GM18520 (cell line): Measurements from ENCODE around the gene ELL2.

Experiments used
- ATAC-seq: cut with Tn5 transposase; IDR thresholded peaks from one replicate; pipeline ENCODE4 v1.9.1; 2021; ENCODE audit not compliant: unreplicated experiment

The ELL2 gene

DNA sequence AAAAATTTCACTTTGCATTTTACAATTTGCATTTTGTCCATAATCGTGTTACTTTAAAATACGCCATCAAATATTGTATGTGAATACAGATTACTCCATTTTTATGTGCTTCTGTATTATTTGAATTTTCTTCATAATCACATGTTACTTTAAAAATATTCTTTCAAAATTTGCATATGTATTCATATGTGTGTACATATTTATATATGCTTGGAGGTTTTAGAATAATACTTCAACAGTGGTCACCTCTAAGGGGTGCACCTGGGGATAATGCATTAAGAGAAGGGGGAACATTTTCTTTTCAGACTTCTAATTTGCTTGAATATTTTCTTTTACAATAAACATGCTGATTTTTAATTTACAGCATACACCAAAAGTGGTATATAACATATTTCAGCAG lies 21.9 kb upstream of the ELL2 start:
- no peak for ATAC-seq

DNA sequence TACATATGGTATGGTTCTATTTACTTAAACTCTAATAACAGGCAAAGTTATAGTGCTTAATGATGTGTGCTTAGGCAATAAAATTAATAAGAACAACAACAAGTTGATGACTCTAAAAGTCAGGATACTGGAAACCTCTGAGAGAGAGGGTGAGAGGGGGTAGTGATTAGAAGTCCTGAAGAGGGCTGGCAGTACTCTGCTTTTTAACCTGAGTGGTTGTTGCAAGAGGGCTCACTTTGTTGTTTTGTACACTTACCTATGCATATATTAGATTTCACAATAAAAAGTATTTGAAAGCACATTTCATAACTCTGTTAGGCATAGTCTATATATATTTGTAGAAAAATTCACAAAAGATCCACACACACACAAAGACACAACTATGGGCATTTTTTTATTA lies 21.4 kb upstream of the ELL2 start:
- no peak for ATAC-seq

DNA sequence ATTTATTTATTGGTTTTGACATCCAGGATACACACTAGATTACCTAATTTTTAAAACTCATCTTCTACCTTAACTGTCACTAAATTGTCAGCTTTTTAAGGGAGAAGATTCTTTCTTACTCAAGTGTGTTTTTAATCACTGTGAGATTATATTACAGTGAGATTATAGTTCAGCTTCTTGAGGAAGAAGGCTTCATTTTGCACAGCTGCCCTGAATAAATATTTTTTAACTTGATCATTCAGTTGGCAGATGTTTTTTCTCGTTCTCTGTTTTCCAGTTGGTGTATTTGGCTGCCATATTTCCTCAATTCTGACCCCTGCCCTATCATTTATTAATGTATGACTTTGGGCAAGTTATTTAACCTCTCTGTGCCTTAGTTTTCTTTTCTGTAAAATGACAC lies 15.0 kb upstream of the ELL2 start:
- no peak for ATAC-seq

DNA sequence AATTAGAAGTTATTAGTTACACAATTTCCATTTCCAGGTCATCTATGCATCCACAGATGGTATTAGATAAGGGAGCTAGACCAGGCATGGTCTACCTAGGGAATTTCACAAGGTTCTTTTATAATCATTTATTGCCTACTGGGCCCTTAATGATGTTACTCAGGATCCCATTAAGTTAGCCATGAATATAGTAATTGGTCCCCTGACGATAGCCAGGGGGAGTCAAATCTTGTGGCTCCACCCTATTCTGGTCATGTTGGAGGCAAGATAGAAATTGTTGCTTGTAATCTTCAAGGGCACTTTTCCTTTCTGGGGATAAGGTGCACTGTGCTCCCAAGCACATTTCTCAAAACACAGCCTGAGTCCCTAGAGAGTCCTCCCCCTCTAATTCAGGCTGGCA lies 14.1 kb upstream of the ELL2 start:
- ATAC-seq: no peak

DNA sequence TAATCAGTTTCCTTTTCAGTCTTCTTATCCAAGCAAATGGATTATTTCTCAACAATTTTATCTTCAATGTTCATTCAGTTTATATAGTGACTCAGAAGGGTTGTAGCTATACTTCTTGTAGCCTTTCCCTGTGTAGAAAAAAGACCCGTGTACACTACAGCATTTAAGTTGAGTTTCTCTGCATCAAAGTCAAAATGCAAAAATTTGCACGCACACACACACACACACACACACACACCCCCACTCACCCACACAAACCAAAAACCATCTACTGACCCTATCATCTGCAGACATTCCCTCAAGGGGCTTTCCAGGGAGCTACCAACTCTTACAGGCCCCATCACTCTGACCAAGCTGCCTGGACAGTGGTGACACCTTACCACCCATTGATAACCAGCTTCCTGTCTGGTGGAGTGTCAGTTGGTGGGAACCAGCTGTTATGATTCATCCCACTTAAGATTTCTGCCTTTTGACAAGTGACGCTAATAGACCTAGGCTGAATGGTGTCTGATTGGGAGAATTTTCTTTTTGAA lies 12.2 kb upstream of the ELL2 start:
- peak; percentile 99 for ATAC-seq

DNA sequence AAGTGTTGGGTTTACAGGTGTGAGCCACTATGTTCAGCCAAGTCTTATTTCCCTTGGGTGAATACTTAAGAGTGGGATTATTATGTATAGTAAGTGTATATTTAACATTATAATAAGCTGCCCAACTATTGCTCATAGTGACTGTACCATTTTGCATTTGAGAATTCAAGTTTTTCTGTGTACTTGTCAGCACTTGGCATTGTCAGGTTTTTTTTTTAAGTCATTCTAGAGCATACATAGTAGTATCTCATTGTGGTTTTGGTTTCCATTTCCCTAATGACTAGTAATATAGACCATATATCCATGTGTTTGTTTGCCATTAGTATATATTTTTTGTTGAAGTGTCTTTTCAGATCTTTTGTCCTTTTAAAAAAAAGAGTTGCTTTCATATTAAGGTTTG lies 10.5 kb upstream of the ELL2 start:
- ATAC-seq: no peak

DNA sequence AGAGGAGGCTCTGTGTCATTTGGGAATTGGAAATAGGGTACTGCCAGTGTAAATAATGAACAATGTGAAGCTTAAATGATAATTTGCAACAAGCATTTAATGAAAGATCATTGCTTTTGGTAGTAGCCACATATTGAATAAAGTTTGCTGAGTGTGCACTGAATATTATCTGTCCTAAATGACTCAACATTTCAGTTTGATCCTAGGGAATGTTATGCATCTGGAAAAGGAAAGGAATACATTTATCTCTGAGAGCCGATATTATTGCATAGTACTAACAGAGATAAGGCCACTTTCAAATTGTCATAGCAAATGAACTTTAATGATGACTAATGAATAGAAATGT lies 8.7 kb upstream of the ELL2 start:
- ATAC-seq: no peak

DNA sequence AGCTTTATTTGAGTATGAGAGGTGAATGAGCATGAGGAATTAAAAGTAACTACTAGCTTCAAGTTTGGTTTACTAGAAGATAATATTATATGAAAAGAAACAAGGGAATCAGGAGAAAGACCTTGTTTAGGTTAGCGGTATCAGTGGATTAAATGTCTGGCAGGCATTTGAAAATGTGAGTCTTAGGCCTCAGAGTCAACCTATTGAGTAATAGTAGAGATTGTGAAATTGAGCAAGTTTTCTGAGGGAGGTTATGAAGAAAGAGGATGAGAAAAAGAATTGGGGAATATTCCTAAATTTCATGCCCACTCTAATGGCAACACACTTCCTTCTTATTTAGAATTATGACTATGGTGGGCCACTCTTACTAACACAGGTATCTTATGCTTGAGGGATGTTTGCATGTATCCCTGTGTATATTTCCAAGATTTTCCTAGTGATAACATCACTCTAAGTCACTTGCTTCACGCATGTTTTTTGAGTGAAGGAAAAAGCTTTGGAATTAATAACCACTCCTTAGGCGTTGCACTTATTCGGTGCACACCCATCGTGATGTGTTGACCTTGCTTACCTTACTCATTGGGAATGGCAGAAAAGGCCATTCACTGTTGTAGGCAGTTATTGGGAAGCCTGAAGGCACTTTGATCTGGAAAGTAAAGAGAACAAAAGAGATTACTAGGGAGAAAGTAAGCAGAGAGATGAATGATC lies 8.2 kb upstream of the ELL2 start:
- no peak for ATAC-seq

DNA sequence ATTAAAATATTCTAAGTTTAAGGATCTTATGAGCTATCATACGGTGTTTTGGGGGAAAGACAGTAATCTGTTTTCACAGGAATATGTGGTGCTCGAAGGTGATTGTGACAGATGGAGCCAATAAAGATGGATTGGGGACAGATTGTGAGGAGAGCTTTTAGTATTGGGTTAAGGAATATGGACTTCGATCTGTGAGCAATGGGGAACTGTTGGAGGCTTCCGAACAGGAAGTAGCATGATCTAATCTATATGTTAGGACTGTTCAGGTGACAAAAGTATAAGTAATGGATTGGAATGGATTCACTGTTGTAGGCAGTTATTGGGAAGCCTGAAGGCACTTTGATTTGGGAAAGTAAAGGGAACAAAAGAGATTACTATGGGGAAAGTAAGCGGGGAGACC lies 7.4 kb upstream of the ELL2 start:
- ATAC-seq: no peak

DNA sequence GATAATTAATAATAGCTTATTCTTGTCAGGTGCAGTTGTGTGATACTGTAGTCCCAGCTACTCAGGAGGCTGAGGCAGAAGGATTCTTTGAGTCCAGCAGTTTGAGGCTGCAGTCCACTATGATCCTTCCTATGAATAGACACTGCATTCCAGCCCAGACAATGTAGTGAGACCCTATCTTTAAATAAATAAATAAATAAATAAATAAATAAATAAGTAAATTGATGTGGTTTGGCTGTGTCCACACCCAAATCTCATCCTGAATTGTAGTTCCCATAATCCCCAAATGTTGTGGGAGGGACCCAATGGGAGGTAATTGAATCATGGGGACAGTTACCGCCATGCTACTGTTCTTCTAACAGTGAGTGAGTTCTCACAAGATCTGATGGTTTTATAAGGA lies 5.6 kb upstream of the ELL2 start:
- ATAC-seq: no peak

DNA sequence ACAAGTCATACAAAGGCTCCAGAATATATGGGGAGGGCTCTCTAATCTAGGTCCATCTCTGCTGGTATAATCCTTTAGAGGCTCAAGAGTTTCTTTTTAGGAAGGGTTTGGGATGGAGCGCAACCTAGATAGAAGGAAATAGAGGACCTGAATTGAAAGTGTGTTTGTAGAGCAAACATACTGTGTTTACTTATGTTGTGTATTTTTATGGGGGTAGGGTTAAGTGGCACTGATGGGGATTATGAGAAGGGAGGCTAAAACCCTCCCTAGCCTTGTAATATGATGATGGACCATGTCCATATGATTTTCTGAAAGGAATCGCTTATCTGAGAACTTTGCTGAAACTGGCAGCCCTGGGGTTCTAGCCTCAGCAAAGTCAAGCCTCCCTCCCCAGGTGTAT lies 4.4 kb upstream of the ELL2 start:
- no peak for ATAC-seq

DNA sequence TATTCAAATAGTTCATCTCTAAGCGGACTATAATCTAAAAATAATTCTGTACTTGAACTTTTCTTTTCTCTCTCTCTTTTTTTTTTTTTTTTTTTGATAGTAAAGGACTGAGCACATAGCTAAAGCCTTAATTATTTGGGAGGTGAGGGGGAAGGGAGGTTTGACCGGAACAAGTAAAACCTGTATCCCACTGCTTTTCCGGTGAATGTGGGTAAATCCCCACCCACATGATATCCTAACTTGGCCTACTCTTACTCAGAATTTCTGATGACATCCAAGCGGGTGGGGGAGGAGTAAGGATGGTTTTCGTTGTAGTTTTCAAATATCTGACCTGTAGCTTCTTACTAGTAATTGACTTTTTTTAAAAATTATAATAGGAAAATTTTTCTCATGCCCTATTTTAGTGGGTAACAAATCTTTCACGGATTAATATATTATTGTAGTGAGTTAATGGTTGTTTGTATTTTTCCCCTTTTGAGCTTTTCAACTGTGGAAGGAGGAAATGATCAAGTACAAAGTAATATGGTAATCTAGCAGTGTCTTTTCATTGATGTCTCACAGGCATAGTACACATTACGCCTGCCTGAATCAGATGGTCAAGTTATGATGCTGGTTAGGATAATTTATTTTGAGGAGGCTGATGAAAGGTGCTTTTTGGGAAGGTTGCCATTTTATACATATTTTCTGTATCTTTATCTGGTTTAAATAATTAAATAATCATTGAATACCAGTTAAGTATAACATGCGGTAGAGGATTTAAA lies 2.2 kb upstream of the ELL2 start:
- ATAC-seq: no peak

DNA sequence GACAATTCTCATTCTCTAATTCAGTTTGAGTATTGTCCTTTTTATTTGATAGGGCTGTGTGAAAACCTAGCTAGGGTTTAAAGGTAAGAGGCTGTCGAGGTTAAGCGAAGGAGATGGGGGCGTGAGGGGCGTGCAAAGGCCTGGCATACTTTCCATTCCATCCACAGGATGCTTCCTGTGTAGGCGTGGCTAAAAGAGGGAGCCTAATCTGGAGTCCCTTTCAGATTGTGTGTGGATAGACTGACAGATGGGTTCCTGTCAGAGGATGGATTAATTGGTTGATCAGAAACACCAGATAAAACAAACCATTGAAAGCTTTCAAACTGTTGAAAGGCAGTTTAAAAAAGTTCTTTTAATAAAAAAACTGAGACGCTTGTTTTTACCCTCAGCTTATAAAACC lies 1.1 kb upstream of the ELL2 start:
- no peak for ATAC-seq

DNA sequence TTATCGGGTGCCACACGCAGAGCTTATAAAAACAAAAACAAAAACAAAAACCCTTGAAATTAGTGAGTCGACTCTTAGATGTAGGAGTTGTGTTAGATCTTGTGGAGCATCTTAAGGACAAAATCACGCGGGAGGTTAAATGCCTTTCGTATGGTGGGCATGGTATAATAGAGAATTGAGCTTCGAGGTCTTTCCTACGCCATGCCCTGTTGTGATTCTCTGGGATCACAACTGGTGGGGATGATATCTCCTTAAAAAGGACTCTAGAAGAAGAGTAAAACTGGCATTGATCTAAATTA lies 773 bp upstream of the ELL2 start:
- no peak for ATAC-seq

DNA sequence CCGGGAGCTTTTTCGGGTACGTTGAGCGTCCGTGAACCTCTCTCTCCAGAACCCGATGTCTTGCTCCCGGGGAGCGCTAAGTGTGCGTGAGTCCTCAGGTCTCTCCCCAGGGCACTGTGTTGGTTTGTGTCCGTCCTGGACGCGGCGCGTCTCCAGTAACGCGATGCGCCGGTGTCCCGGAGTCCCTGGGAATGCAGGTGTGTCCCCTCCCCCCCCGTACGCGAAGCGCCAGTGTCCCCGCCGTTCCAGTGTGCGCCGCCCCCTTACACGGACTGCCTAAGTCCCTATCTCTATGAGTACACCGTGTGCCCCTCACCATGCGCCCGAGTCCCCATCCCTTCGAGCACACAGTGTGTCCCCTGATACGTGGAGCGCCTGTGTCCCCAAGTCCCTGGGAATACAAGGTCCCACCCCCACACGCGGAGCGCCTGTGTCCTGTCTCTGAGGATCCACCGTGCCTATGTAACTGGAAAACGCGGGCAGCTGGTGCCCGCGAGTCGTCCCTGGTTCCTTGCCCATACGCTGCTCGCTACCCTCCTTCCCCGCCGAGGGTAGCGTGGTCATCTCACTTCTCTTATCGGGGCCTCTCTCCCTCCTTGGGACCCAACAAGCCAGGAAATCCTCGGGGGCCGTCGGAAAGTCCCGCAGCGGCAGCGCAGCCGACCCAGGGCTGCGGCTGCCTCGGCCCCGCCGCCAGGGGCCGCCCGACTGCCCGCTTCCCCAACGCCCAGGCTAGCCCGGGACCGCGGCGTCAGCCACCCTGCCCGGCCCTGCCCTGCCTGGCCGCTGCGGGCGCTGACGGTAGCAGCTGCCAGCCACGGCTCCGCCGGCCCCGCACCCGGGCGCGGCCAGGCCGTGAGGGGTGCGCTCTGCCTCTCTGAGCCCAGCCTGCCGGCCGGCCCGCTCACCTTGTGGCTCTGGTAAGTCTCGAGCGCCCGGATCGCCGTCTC lies 709 bp downstream of the ELL2 start:
- peak; percentile 36 for ATAC-seq

DNA sequence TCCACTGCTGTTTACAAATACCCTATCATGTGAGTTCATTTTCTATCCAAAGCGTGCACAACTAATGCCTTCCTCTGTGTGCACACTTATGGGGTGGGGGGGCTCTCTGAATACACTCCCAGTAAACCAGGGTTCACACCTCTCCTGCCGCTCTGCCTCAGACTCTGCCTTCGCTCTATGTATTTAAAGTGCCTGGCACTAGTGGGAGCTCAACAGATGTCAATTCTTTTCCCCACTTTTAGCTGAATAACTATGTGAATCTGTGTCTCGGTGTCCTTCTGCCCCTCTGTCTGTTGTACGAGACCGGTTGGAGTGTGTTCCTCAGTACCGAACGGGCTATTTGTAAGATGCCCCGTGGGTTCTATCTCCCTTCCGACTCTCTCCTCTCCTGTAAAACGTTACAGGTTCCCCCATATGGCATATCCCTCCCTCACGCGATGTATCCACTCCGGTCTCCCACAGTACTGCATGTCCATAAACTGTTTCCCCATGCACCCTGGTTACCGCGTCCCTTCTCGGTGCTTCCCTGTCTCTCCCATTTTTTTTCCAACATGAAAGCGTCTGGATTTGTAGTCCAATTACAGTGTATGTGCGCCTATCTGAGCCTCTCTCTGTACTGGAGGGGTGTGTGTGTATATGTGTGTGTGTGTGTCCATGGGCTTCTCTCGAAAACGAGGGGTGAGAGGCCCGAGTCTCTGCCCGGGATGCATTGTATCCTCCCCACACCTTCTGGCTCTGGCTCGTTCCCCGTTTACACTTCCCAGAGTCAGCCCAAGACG lies 1.6 kb downstream of the ELL2 start:
- ATAC-seq: no peak

DNA sequence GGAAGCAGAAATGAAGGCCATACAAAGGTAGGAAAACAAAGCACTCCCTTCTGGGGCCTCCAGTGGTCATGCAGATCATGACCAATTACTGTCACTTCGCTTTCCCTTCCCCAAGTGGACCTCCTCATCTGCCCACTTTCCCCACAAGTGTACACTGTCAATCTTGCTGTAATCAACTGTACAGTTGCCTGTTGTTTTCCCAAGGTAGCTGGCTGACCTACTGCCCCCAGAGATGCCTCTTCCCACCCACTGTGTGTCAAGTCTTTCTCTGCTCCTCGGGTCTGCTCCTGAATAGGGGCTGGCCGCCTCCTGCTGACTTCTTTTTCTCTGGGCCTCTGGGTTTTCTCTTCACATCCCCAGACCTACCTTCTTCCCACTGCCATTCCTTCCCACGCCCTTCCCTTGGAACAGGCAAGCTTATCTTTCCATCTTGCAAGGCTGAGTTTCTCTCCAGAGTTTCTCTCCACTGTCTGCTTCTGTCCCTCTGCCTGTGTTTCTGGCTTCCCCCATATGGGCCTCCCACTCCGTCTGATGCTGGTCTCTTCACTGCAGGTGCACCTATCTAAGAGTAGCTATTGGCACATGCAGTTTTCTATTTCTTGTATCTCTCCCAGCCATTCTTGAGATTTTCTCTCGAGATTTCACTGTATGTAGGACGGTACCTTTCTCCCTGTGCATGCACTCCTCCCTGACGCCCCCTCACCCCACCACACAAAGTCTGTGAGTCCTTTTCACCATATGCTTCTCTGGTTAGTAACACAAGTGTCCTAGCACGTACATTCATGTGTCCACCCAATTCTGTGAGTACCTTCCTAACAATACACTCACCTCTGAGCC lies 2.4 kb downstream of the ELL2 start:
- no peak for ATAC-seq

DNA sequence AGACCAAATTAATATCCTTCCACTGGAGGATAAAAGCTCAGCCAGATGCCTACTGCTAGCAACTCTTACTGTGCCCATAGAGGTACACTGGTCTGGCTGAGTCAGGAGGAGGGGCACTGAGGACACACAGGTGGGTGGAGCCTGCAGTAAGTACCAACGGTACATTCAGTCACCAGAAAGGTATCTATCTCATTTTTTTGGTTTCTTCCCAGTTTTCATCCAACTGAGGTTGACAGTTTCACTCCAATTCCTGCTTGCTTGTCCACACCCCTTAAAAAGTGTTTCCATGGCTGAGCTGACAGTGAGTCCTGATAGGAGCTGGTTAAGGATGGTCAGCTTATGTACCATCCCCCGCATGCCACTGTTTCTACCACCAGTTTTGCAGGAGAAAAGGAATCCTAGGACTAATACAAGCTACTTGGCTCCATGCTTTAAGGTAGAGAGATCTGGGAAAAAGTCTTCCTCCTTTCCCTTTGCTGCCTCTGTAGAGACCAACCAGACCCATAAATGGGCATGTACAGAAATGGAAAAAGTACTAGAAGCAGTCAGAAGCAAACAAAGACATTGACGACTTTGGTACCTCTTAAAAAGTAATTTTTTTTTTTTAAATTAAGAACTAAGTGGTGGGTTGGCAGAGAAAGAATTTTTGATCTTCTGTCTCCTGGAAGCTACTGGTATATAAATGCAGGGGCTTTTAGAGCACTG lies 3.2 kb downstream of the ELL2 start:
- no peak for ATAC-seq

DNA sequence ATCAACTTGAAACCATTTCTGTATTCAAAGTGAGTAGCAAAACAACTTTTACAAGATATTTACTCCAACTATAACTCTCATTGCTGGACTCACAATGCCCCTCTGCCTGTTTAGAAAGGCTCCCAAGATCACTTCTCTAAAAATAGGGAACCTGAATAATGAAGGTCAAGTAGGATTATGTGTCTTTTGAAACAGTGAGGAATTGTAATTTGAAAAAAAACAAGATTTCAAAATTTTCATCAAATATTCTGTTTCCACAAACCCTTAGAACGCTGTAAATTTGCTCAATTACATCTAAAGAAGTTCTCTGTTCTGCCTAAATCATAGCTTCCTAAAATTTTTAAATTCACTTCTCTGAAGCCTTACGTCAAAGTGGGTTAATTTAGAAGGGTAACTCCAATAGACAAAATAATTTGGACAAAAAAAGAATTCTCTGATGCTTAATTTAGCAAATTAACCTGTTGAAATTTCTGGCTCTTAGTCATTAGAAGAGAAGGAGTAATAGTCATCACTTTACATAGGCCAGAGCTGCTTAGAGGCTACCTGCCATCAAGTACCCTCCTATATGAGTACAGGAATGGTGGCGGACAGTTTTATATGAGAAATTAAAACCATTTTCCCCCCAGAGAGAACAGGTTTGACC lies 4.0 kb downstream of the ELL2 start:
- no peak for ATAC-seq
